IMR-90 (cell line): ENCODE results near the gene ADIG. TPM values are rescaled to one million over a fixed set of nuclear protein-coding genes. Genes with fewer than 3 reads are reported as not detected.

ENCODE experiments used
- ATAC-seq: fragments of 200-7000 bp; cut with Tn5 transposase; 2 replicates; pipeline ENCODE4 v1.9.1; 2020; ENCODE audit warnings: low read depth, mild to moderate bottlenecking, moderate library complexity
- BruUV-seq: library from RNA; stranded (reverse); fragments of 400-500 nt; replicated peaks from 2 replicates; lab custom pipeline; 2021; lab: Mats Ljungman, UMichigan
- CTCF ChIA-PET: fragments of 300-600 bp; formaldehyde crosslinking; extraction: SDS; loops from one replicate; lab custom pipeline; 2021; ENCODE audit warnings: antibody characterized with exemption; lab: Yijun Ruan, JAX
- POLR2A ChIA-PET: fragments of 300-600 bp; sonication (Branson Sonifier 250); formaldehyde crosslinking; loops from one replicate; lab custom pipeline; 2022; ENCODE audit warnings: antibody characterized with exemption; ENCODE audit not compliant: unreplicated experiment; lab: Charles Lee
- DNase-seq: peaks from one replicate; pipeline ENCODE4 v3.0.0; 2013
- H2AFZ ChIP-seq: replicated peaks from 2 replicates; pipeline ENCODE3; 2013; ENCODE audit warnings: low read length, mild to moderate bottlenecking; ENCODE audit not compliant: poor library complexity
- H2AK5ac ChIP-seq: 2 replicates; pipeline ENCODE4 v1.6.1; 2013; ENCODE audit warnings: low read depth, low read length, inconsistent platforms
- H2AK9ac ChIP-seq: replicated peaks from 2 replicates; pipeline ENCODE3; 2013; ENCODE audit warnings: mild to moderate bottlenecking, low read depth, low read length, moderate library complexity; ENCODE audit not compliant: poor library complexity
- H2BK120ac ChIP-seq: 2 replicates; pipeline ENCODE4 v1.6.1; 2013; ENCODE audit warnings: low read depth, low read length, inconsistent platforms
- H2BK15ac ChIP-seq: 3 replicates; pipeline ENCODE4 v1.6.1; 2013; ENCODE audit warnings: low read depth, low read length, inconsistent platforms
- H2BK20ac ChIP-seq: 2 replicates; pipeline ENCODE4 v1.6.1; 2013; ENCODE audit warnings: low read depth, mild to moderate bottlenecking, inconsistent platforms, low read length, moderate library complexity
- H2BK5ac ChIP-seq: 2 replicates; pipeline ENCODE4 v1.6.1; 2013; ENCODE audit warnings: mild to moderate bottlenecking, low read depth, low read length, inconsistent platforms; ENCODE audit not compliant: poor library complexity, severe bottlenecking
- H3K14ac ChIP-seq: replicated peaks from 2 replicates; pipeline ENCODE4 v1.6.1; 2013; ENCODE audit warnings: low read depth, low read length, inconsistent platforms
- H3K18ac ChIP-seq: 2 replicates; pipeline ENCODE4 v1.6.1; 2013; ENCODE audit warnings: low read depth, low read length, control low read depth
- H3K23ac ChIP-seq: 2 replicates; pipeline ENCODE4 v1.6.1; 2013; ENCODE audit warnings: low read depth, low read length, inconsistent platforms
- H3K27ac ChIP-seq: 2 replicates; pipeline ENCODE4 v1.5.1; 2013; ENCODE audit warnings: mild to moderate bottlenecking, control low read depth, low read length; ENCODE audit not compliant: insufficient read depth
- H3K27me3 ChIP-seq: 2 replicates; pipeline ENCODE4 v1.6.1; 2013; ENCODE audit warnings: low read length; ENCODE audit not compliant: control insufficient read depth, insufficient read depth
- H3K36me3 ChIP-seq: 2 replicates; pipeline ENCODE4 v1.6.1; 2013; ENCODE audit warnings: low read length, mixed read lengths; ENCODE audit not compliant: control insufficient read depth, insufficient read depth
- H3K4ac ChIP-seq: 2 replicates; pipeline ENCODE4 v1.6.1; 2013; ENCODE audit warnings: low read depth, low read length, inconsistent platforms
- H3K4me1 ChIP-seq: 2 replicates; pipeline ENCODE4 v1.6.1; 2013; ENCODE audit warnings: low read length, mixed read lengths; ENCODE audit not compliant: control insufficient read depth, insufficient read depth
- H3K4me2 ChIP-seq: 2 replicates; pipeline ENCODE4 v1.6.1; 2013; ENCODE audit warnings: low read depth, mild to moderate bottlenecking, control low read depth, low read length, moderate library complexity
- H3K4me3 ChIP-seq: 2 replicates; pipeline ENCODE4 v1.5.1; 2013; ENCODE audit warnings: low read depth, mild to moderate bottlenecking, control low read depth, low read length, moderate library complexity; ENCODE audit not compliant: insufficient read depth
- H3K56ac ChIP-seq: 2 replicates; pipeline ENCODE4 v1.6.1; 2013; ENCODE audit warnings: low read length, inconsistent platforms; ENCODE audit not compliant: insufficient read depth; ENCODE audit errors: extremely low read depth
- H3K79me1 ChIP-seq, 2 experiments: 2 replicates each; pipeline ENCODE4 v1.6.1; 2013; ENCODE audit warnings: low read length in 2 of 2, inconsistent platforms in 1 of 2, low read depth in 1 of 2
- H3K9ac ChIP-seq: 2 replicates; pipeline ENCODE4 v1.6.1; 2013; ENCODE audit warnings: low read depth, low read length, control low read depth
- H3K9me1 ChIP-seq: 2 replicates; pipeline ENCODE4 v1.6.1; 2013; ENCODE audit warnings: low read length, inconsistent platforms; ENCODE audit not compliant: insufficient read depth
- H3K9me3 ChIP-seq: 2 replicates; pipeline ENCODE4 v1.6.1; 2013; ENCODE audit warnings: low read length; ENCODE audit not compliant: control insufficient read depth, insufficient read depth
- H4K20me1 ChIP-seq: 2 replicates; pipeline ENCODE4 v1.6.1; 2013; ENCODE audit warnings: low read length, inconsistent platforms; ENCODE audit not compliant: insufficient read depth
- H4K5ac ChIP-seq: 2 replicates; pipeline ENCODE4 v1.6.1; 2013; ENCODE audit warnings: mild to moderate bottlenecking, low read depth, low read length, control low read depth
- H4K8ac ChIP-seq, 2 experiments: 2 replicates each; pipeline ENCODE4 v1.6.1; 2013; ENCODE audit warnings: low read depth in 2 of 2, low read length in 2 of 2, control low read depth in 1 of 2, inconsistent platforms in 1 of 2
- H4K91ac ChIP-seq: 2 replicates; pipeline ENCODE4 v1.6.1; 2013; ENCODE audit warnings: low read depth, low read length, inconsistent platforms; ENCODE audit not compliant: insufficient read depth
- CTCF ChIP-seq: conservative IDR thresholded peaks from 2 replicates; pipeline ENCODE4 v1.5.1; 2012; ENCODE audit warnings: mild to moderate bottlenecking, low read depth, low read length, improper control_type of control experiment
- ELK1 ChIP-seq: fragments of 150-350 bp; IDR thresholded peaks from 2 replicates; pipeline ENCODE4 v1.6.1; 2016; ENCODE audit warnings: low read depth, mild to moderate bottlenecking, low read length, moderate library complexity, borderline replicate concordance
- FOS ChIP-seq: fragments of 150-350 bp; IDR thresholded peaks from 2 replicates; pipeline ENCODE4 v1.6.1; 2016; ENCODE audit warnings: low read depth, low read length
- MAZ ChIP-seq: IDR thresholded peaks from 2 replicates; pipeline ENCODE4 v1.6.1; 2012; ENCODE audit warnings: low read depth, mild to moderate bottlenecking, low read length, improper control_type of control experiment, moderate library complexity, borderline replicate concordance
- MXI1 ChIP-seq: IDR thresholded peaks from 2 replicates; pipeline ENCODE4 v1.6.1; 2012; ENCODE audit warnings: low read depth, mild to moderate bottlenecking, low read length, moderate library complexity, borderline replicate concordance
- NFE2L2 ChIP-seq: fragments of 150-350 bp; IDR thresholded peaks from 2 replicates; pipeline ENCODE4 v1.6.1; 2016; ENCODE audit warnings: low read depth, mild to moderate bottlenecking, low read length
- POLR2A ChIP-seq: IDR thresholded peaks from 2 replicates; pipeline ENCODE4 v1.6.1; 2012; ENCODE audit warnings: mild to moderate bottlenecking, low read depth, low read length
- RCOR1 ChIP-seq: IDR thresholded peaks from 2 replicates; pipeline ENCODE4 v1.6.1; 2012; ENCODE audit warnings: mild to moderate bottlenecking, low read length, improper control_type of control experiment; ENCODE audit not compliant: insufficient replicate concordance
- SMC3 ChIP-seq: fragments of 150-350 bp; IDR thresholded peaks from 2 replicates; pipeline ENCODE4 v1.6.1; 2016; ENCODE audit warnings: low read depth, mild to moderate bottlenecking, antibody characterized with exemption, low read length, moderate library complexity
- USF2 ChIP-seq: fragments of 150-350 bp; IDR thresholded peaks from 2 replicates; pipeline ENCODE4 v1.6.1; 2017; ENCODE audit warnings: mild to moderate bottlenecking, antibody characterized with exemption, low read length, low read depth
- WGBS, 2 experiments: methylation state at CpG; one replicate each; pipeline versions ENCODE4 v1.1.5 to v1.1.7; 2013; ENCODE audit warnings: missing lambda C conversion rate in 2 of 2; ENCODE audit not compliant: insufficient read length in 1 of 2; ENCODE audit errors: extremely low coverage in 2 of 2; 5-methylcytosine and 5-hydroxymethylcytosine counted together
- dilution Hi-C: fragments of 300-500 bp; cut with HindIII; formaldehyde crosslinking; loops from one replicate; pipeline ENCODE4 v1.14.3; 2018; ENCODE audit warnings: low sequenced_read_pairs; ENCODE audit not compliant: unreplicated experiment
- in situ Hi-C: fragments of 300-500 bp; cut with MboI; formaldehyde crosslinking; loops from 3 replicates; pipeline ENCODE4 v1.14.3; 2019; ENCODE audit warnings: low sequenced_read_pairs, inconsistent platforms, mixed read lengths
- intact Hi-C: fragments of 100-400 bp; cut with micrococcal nuclease; formaldehyde crosslinking; loops from 2 replicates; pipeline ENCODE4 v1.10.0; 2022
- polyA plus RNA-seq, 3 experiments: library from polyadenylated mRNA; depleted of rRNA; stranded (reverse); fragments of >200 nt; gene quantifications; 2 replicates each; pipeline ENCODE4 v1.2.3, GENCODE V29; 2012; ENCODE audit warnings: low replicate concordance in 1 of 3
- total RNA-seq: library from RNA; depleted of rRNA; stranded (reverse); fragments of >200 nt; gene quantifications from 2 replicates; pipeline ENCODE4 v1.2.3, GENCODE V29; 2012

ADIG gene
- total and polyA plus RNA-seq, 2 of the 4 experiments (the other 2 are of a cell fraction) = not detected

GRCh38 chr20:38584099-38584763 is 3.2 kb downstream of the ADIG start:
- no peaks in the 10 kb centered on the region; the same call in 1 of the 2 replicates for H4K20me1 ChIP-seq
- no peak overlapping the region for H2AFZ ChIP-seq
- dilution Hi-C loops (no loop called here), intact Hi-C loops (no loop called here), in situ Hi-C loops (no loop called here)
- no peak overlapping the region for H4K5ac ChIP-seq
- no peak overlapping the region for H3K23ac ChIP-seq
- H3K4me2 ChIP-seq = no peak overlapping the region
- H3K56ac ChIP-seq = no peak overlapping the region
- H2BK20ac ChIP-seq = no peak overlapping the region
- H3K4ac ChIP-seq = no peak overlapping the region
- H3K9me1 ChIP-seq = no peaks in the 10 kb centered on the region
- no peak overlapping the region for H4K91ac ChIP-seq
- no peak overlapping the region for H3K14ac ChIP-seq
- BruUV-seq = no TSS peak
- no peak overlapping the region for H3K18ac ChIP-seq
- H2AK9ac ChIP-seq = no peak overlapping the region
- DNase-seq = no peak
- WGBS, 2 experiments = 0% methylated on average over 2 of the region's 7 CpGs; no CpG with 5 or more reads in 1 of the 2 experiments
- TF ChIP-seq NFE2L2 = no peak
- TF ChIP-seq MAZ = no peak
- no peak for TF ChIP-seq SMC3
- TF ChIP-seq FOS = no peak
- no peak for TF ChIP-seq USF2
- no peak for TF ChIP-seq MXI1
- no peak for TF ChIP-seq CTCF
- no peak for TF ChIP-seq RCOR1
- TF ChIP-seq ELK1 = no peak
- TF ChIP-seq POLR2A = no peak
- H3K27ac ChIP-seq = no peak overlapping the region
- ChIA-PET POLR2A (no interaction called here), CTCF (no interaction called here)
- H3K9ac ChIP-seq = no peak overlapping the region
- H3K4me1 ChIP-seq = no peaks in the 10 kb centered on the region
- no peak overlapping the region for H2BK15ac ChIP-seq
- no peaks in the 10 kb centered on the region for H3K79me1 ChIP-seq
- peaks cover 25% of the 10 kb centered on the region for H3K27me3 ChIP-seq
- no peak overlapping the region for H2BK120ac ChIP-seq
- H2BK5ac ChIP-seq = no peak overlapping the region
- no peaks in the 10 kb centered on the region for H3K36me3 ChIP-seq
- H3K9me3 ChIP-seq = no peaks in the 10 kb centered on the region
- H4K8ac ChIP-seq = no peak overlapping the region
- H2AK5ac ChIP-seq = no peak overlapping the region
- H3K4me3 ChIP-seq = no peak overlapping the region
- ATAC-seq = no peak
